LNCaP clone FGC (cell line): ENCODE data around the gene MFNG.

Source experiments
- DNase-seq: peaks from one replicate; pipeline ENCODE4 v3.0.0-alpha.2; 2011; ENCODE audit warnings: low read depth
- H3K4me3 ChIP-seq: 2 replicates; pipeline ENCODE4 v1.5.1; 2011; ENCODE audit warnings: mild to moderate bottlenecking, low read depth, low read length, control low read depth
- TF ChIP-seq, protein P1 (sequence below): IDR thresholded peaks from 2 replicates; pipeline ENCODE4 v1.5.1; 2012; ENCODE audit warnings: mild to moderate bottlenecking; ENCODE audit not compliant: control insufficient read depth, insufficient read depth; ENCODE audit errors: extremely low read depth

Gene MFNG

DNA sequence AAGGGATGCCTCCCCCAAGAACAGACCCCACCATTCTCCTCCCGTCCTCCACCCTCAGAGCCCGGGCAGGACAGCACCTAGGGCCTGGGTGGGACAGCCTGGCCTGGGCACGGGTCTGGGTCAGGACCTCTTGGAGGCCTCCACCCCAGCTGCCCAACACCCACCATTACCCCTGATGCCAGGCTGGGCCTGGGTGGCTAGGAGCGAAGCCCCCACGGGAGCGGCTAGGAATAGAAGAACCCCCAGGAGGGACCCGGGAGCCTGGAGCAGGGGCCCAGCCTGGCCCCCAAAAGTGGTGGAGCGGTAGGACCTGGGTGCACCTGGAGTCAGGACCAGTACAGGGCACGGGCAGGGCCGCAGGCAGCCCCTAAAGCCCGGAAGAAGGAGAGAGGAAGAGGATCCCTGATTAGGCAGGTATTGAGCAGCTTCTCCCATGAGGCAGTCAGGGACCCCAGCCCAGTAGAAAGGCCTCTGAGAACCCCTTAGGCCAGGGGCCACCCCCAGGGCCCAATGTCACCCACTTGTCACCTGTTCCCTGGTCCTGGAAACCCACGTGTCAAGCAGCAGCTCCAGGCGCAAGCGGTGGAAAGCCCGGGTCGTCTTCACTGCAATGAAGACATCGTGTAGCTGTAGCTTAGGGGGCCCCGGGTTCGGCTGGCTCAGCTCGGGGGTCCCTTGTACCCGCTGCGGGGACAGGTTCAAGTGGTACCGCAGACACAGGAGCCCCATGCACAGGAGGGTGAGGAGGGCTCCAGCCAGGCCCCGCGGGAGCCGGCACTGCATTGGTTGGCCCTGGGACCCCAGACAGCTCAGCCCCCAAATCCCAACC lies 575 bp downstream of the MFNG start:
- DNase-seq: no peak
- TF ChIP-seq, protein P1, sequence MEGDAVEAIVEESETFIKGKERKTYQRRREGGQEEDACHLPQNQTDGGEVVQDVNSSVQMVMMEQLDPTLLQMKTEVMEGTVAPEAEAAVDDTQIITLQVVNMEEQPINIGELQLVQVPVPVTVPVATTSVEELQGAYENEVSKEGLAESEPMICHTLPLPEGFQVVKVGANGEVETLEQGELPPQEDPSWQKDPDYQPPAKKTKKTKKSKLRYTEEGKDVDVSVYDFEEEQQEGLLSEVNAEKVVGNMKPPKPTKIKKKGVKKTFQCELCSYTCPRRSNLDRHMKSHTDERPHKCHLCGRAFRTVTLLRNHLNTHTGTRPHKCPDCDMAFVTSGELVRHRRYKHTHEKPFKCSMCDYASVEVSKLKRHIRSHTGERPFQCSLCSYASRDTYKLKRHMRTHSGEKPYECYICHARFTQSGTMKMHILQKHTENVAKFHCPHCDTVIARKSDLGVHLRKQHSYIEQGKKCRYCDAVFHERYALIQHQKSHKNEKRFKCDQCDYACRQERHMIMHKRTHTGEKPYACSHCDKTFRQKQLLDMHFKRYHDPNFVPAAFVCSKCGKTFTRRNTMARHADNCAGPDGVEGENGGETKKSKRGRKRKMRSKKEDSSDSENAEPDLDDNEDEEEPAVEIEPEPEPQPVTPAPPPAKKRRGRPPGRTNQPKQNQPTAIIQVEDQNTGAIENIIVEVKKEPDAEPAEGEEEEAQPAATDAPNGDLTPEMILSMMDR: no peak
- H3K4me3 ChIP-seq: no peak overlapping the region

DNA sequence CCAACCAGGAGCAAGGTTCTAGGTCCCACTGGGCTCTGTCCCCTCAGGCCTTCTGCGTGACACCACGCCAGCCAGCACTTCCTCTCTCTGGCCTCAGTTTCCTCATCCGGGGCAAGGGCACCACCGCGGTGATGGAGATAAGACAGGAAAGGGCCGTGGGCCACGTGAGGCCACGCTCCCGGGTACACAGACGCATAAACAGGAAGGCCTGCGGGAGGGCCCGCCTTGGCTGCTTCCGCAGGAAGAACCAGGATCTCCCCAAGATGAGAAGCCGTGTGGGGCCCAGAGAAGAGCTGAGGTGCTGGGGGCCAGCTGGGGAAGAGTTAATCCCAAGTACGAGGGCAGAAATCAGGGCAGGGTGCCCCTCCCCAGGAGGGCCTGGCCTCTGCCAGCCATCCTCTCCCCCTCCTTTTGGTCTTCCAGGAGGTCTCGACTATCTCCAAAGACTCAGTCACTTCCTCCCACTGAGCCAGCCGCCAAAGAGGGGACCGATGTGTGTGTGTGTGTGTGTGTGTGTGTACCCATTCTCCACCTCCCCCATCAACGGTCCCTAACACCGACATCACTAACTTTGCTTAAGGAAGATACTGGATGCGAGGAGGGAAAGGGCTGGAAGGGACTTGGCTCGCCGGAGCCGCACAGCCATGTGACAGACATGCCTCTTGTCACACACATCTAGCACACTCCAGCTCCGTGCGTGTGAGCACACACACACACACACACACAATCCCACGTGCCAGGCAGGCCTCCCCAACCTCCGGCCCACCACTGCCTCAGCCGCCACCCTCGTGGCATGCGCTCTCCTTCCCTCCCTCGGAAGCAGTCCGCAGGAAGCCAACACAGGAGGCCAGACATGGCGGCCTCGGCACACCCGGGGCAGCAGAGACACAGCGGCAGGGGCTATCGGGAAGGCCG lies 1.4 kb downstream of the MFNG start:
- H3K4me3 ChIP-seq: no peak overlapping the region
- no peak for DNase-seq
- TF ChIP-seq, protein P1: no peak

DNA sequence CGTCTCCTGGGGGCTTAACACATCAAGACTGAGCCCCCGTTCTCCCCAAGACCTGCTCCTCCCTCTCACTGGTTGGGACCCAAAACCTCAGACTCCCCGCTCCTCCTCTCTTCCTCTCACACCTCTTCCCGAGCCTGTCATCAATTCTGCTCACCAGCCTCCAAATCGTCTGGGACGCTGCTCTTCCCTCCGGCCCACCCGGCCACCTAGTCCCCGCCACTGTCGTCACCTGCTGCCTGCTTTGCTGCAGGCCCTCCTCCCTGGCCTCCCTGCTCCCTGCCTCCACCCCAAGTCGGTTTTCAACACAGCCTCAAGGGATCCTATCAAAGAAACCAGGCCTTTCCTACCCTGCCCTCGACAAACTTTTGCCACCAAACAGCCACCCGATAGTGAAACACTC lies 3.1 kb downstream of the MFNG start:
- DNase-seq: no peak
- TF ChIP-seq, protein P1: no peak
- H3K4me3 ChIP-seq: no peak overlapping the region

DNA sequence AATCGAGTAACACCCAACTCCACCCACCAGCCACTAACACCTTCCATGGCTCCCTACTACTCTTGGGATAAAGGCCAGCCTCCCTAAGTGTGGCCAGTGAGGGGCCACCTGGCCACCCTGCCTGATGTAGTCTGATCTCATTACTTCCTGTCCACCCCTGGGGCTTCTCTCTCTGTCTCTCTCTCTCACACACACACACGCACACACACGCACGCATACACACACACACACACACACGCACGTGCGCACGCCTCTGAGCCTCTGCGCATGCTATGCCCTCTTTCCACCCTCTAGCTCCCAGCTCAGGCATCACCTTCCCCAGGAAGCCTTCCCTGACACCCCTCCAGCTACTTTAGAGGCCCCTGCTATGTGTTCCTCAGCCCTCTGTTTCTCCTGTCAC lies 3.9 kb downstream of the MFNG start:
- H3K4me3 ChIP-seq: no peak overlapping the region
- TF ChIP-seq, protein P1: no peak
- DNase-seq: no peak

DNA sequence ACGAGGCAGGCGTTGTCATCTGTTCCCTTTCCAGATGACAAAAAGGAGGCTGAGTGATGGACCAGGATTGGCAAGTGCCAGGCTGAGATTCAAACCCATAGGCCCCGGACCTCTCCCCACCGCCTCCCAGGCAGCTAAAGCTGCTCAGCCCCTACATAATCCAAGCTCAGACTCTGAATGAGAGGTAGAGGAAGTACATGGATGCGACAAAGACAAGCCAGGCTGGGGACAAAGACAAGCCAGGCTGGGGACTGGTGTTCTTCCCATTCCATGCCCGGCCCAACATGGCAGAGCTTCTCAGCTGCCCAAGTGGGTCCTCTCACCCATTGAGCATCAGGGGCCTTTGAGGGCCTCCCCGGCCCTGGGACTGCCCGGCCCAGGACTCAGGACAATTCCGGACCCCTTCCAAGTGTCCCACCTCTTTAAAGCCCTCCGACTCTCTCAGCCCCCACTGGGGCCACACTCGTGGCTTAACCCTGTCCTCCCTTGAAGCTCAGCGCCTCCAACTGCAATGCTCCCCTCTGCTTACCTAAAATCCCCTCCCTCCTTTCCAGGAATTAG lies 4.8 kb downstream of the MFNG start:
- no peak for DNase-seq
- TF ChIP-seq, protein P1: no peak
- no peak overlapping the region for H3K4me3 ChIP-seq

DNA sequence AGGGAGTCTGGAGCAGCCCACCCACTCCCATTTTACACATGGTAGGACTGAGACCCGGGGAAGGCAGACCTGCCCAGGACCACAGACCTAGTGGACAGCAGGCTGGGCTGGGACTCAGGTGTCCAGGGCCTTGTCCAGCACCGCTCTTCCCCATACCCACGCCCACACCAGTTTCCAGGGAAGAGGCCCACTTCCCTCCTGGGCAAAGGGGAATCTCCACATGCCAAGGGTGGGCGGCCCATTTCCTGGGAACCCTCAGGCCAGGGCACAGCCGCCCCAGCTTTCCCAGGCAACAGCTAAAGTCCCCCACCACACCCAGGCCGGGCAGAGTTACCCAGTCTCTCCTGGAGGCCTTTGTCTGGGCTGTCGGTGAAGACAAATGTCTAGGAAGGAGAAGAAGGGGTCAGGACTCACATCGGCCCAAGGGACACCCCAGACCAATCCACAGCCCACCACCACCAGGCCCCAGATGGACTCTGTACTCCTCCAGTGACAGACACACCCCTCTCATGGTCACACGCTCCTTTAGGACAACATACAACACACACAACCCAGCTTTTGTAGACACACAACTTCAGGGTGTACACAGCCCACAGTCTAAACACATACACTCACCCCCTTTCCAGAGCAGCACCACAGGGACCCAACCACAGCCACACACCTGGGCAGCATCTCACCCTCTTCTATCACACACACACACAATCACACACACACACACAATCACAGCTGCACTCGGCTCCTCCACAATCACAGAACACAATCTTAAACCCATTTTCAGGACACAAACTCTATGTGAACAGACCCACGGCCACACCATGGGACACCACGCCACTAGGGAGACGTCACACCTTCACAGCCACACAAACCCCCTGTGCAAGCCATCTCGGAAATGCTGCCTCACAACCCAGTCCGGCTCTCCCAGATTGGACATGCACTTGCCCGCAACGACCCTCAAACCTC lies 5.5 kb downstream of the MFNG start:
- no peak overlapping the region for H3K4me3 ChIP-seq
- TF ChIP-seq, protein P1: no peak
- no peak for DNase-seq
